ENCODE measurements around the gene SELPLG.
A peak's percentile ranks its signal among the peaks of the same experiment; 100 is the strongest.
"Not testable (repeated sequence)": the region's sequence is repeated elsewhere in the genome, so short reads cannot be mapped to it uniquely, and the experiment has no call there.

Gene SELPLG

GRCh38 chr12:108666401-108666881 is 32.7 kb upstream of the SELPLG start:
- H3K4me3 ChIP-seq (ENCODE audit: low read depth, low read length): no peak overlapping the region
- DNase-seq (ENCODE audit: low read depth, low spot score): peak; percentile 36
- TF ChIP-seq, protein P1, sequence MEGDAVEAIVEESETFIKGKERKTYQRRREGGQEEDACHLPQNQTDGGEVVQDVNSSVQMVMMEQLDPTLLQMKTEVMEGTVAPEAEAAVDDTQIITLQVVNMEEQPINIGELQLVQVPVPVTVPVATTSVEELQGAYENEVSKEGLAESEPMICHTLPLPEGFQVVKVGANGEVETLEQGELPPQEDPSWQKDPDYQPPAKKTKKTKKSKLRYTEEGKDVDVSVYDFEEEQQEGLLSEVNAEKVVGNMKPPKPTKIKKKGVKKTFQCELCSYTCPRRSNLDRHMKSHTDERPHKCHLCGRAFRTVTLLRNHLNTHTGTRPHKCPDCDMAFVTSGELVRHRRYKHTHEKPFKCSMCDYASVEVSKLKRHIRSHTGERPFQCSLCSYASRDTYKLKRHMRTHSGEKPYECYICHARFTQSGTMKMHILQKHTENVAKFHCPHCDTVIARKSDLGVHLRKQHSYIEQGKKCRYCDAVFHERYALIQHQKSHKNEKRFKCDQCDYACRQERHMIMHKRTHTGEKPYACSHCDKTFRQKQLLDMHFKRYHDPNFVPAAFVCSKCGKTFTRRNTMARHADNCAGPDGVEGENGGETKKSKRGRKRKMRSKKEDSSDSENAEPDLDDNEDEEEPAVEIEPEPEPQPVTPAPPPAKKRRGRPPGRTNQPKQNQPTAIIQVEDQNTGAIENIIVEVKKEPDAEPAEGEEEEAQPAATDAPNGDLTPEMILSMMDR (IDR thresholded peaks at IDR 0.05; ENCODE audit: low read depth, low read length): no peak
- in situ Hi-C loops (cut with HindIII; ENCODE audit: low sequenced_read_pairs): no loop called here

- no peak for DNase-seq (ENCODE audit: low read depth, low spot score)
- in situ Hi-C loops (cut with HindIII; ENCODE audit: low sequenced_read_pairs): no loop called here
- no peak overlapping the region for H3K4me3 ChIP-seq (ENCODE audit: low read depth, low read length)
- TF ChIP-seq, protein P1 (IDR thresholded peaks at IDR 0.05; ENCODE audit: low read depth, low read length): no peak
These were observed 32.0 kb upstream of the SELPLG start for GRCh38 chr12:108665608-108666202.

- peak; percentile 96 for DNase-seq (ENCODE audit: low read depth, low spot score)
These were observed 30.9 kb upstream of the SELPLG start for GRCh38 chr12:108664338-108665258.

GRCh38 chr12:108663324-108664015 is 29.8 kb upstream of the SELPLG start:
- no peak overlapping the region for H3K4me3 ChIP-seq (ENCODE audit: low read depth, low read length)
- in situ Hi-C loops (cut with HindIII; ENCODE audit: low sequenced_read_pairs): no loop called here
- no peak for DNase-seq (ENCODE audit: low read depth, low spot score)
- TF ChIP-seq, protein P1 (IDR thresholded peaks at IDR 0.05; ENCODE audit: low read depth, low read length): no peak

More at GRCh38 chr12:108664338-108665258, 30.9 kb upstream of the SELPLG start:
- H3K4me3 ChIP-seq (ENCODE audit: low read depth, low read length): no peak overlapping the region
- in situ Hi-C loops (cut with HindIII; ENCODE audit: low sequenced_read_pairs): no loop called here
- TF ChIP-seq, protein P1 (IDR thresholded peaks at IDR 0.05; ENCODE audit: low read depth, low read length): peak; percentile 91

DNA sequence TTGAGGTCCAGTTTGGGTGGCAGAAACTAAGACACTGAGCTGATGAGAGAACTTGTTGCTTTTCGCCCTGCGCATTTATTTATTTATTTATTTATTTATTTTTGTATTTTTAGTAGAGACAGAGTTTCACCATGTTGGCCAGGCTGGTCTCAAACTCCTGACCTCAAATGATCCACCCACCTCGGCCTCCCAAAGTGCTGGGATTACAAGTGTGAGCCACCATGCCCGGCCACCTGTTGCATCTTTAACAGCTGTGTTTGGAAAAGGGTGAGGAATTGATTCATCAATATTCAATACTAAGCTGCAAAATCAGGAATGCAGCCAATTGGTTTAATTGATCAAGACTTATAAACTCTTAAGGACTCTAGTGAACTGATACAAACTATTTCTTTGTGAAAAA is 24.4 kb upstream of the SELPLG start:
- in situ Hi-C loops (cut with HindIII; ENCODE audit: low sequenced_read_pairs); DNase-seq (ENCODE audit: low read depth, low spot score); H3K4me3 ChIP-seq (ENCODE audit: low read depth, low read length): not testable (repeated sequence)

DNA sequence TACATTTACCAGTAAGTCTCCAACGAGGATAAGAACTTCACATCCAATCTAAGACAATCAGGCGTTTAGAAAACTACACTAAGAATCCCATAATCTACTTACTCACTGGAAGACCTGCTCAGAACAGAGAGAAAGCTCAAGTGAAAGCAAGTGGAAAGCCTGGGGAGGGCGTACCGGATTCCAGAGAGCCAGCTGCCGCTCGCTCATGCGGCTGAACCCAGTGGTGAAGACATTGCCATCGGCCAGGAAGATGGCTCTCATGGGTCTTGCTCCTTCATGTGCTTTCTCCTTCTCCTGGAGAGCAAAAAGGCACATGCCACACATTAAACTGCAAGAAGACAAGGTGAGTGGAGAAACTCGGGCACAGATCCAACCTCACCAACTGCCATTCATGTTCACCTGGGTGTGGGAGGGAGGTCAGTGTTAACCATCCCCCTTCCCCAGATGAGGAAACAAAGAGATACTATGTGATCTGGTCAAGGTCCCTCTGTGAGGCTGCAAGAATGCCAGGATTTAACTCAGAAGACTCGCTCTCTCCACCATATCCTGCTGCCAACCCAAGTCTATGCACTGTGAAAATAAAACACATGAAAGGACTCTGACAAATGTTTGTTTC is 23.5 kb upstream of the SELPLG start:
- no peak overlapping the region for H3K4me3 ChIP-seq (ENCODE audit: low read depth, low read length)
- TF ChIP-seq, protein P1 (IDR thresholded peaks at IDR 0.05; ENCODE audit: low read depth, low read length): no peak
- no peak for DNase-seq (ENCODE audit: low read depth, low spot score)
- in situ Hi-C loops (cut with HindIII; ENCODE audit: low sequenced_read_pairs): no loop called here

DNA sequence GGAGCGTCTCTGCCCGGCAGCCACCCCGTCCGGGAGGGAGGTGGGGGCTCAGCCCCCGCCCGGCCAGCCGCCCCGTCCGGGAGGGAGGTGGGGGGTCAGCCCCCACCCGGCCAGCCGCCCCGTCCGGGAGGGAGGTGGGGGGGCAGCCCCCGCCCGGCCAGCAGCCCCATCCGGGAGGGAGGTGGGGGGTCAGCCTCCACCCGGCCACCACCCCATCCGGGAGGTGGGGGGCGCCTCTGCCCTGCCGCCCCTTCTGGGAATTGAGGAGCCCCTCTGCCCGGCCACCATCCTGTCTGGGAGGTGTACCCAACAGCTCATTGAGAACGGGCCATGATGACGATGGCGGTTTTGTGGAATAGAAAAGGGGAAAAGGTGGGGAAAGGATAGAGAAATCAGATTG is 22.6 kb upstream of the SELPLG start:
- DNase-seq (ENCODE audit: low read depth, low spot score); H3K4me3 ChIP-seq (ENCODE audit: low read depth, low read length); in situ Hi-C loops (cut with HindIII; ENCODE audit: low sequenced_read_pairs): not testable (repeated sequence)

- in situ Hi-C loops (cut with HindIII; ENCODE audit: low sequenced_read_pairs); DNase-seq (ENCODE audit: low read depth, low spot score); H3K4me3 ChIP-seq (ENCODE audit: low read depth, low read length): not testable (repeated sequence)
These were observed 22.1 kb upstream of the SELPLG start for GRCh38 chr12:108655812-108656175.

- in situ Hi-C loops (cut with HindIII; ENCODE audit: low sequenced_read_pairs); DNase-seq (ENCODE audit: low read depth, low spot score); H3K4me3 ChIP-seq (ENCODE audit: low read depth, low read length): not testable (repeated sequence)
These were observed 20.9 kb upstream of the SELPLG start for GRCh38 chr12:108654622-108655021.
